A549 (cell line): ENCODE results near the gene MMP11.

ENCODE experiments used
- CTCF ChIP-seq: fragments of >200 bp; sonication (Bioruptor Twin); formaldehyde crosslinking; IDR thresholded peaks from 3 replicates; pipeline ENCODE4 v1.5.1; 2016
- HDAC2 ChIP-seq: fragments of 200-600 bp; sonication (generic); IDR thresholded peaks from 2 replicates; pipeline ENCODE4 v1.6.1; 2016
- MAZ ChIP-seq: fragments of 150-350 bp; IDR thresholded peaks from 2 replicates; pipeline ENCODE4 v1.6.1; 2014; ENCODE audit warnings: antibody characterized with exemption, low read depth, low read length, borderline replicate concordance
- TF ChIP-seq, protein P1 (sequence below): fragments of 250-450 bp; sonication (Bioruptor Pico); IDR thresholded peaks from 2 replicates; pipeline ENCODE4 v1.5.0; 2021; ENCODE audit warnings: mild to moderate bottlenecking, moderate library complexity, borderline replicate concordance

DNA sequence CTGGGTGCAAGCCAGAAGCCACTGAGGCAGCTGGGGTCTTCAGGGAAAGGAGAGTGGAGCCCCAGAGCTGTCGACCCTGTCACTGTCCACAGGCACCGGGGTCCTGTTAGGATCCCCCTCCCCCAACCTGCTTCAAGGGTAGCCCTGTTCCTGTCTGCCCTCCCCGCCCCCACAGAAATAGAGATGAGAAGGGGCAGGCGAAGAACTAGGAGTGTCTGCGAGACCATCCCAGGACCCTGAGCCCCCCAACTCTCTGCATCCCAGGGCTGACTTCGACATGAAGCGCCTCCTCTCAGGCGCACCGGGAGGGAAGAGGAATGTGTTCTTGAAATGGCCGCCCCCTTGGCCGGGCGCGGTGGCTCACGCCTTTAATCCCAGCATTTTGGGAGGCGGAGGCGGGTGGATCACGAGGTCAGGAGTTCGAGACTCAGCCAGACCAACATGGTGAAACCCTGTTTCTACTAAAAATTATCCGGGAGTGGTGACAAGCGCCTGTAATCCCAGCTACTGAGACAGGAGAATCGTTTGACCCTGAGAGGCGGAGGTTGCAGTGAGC, 21.1 kb upstream of the MMP11 start:
- TF ChIP-seq HDAC2 (no peak), CTCF (no peak), MAZ (no peak)
- TF ChIP-seq, protein P1, sequence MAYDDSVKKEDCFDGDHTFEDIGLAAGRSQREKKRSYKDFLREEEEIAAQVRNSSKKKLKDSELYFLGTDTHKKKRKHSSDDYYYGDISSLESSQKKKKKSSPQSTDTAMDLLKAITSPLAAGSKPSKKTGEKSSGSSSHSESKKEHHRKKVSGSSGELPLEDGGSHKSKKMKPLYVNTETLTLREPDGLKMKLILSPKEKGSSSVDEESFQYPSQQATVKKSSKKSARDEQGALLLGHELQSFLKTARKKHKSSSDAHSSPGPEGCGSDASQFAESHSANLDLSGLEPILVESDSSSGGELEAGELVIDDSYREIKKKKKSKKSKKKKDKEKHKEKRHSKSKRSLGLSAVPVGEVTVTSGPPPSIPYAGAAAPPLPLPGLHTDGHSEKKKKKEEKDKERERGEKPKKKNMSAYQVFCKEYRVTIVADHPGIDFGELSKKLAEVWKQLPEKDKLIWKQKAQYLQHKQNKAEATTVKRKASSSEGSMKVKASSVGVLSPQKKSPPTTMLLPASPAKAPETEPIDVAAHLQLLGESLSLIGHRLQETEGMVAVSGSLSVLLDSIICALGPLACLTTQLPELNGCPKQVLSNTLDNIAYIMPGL (CRISPR knock-in tag) = no peak
